GM18909 (cell line): ENCODE measurements around the gene MXD4.
A peak's percentile ranks its signal among the peaks of the same experiment; 100 is the strongest.

ENCODE experiments used
- ATAC-seq: cut with Tn5 transposase; IDR thresholded peaks from one replicate; pipeline ENCODE4 v1.9.1; 2021; ENCODE audit warnings: mild to moderate bottlenecking; ENCODE audit not compliant: unreplicated experiment, poor library complexity

MXD4 gene

GRCh38 chr4:2265113-2266110, 3.5 kb upstream of the MXD4 start:
- no peak for ATAC-seq

DNA sequence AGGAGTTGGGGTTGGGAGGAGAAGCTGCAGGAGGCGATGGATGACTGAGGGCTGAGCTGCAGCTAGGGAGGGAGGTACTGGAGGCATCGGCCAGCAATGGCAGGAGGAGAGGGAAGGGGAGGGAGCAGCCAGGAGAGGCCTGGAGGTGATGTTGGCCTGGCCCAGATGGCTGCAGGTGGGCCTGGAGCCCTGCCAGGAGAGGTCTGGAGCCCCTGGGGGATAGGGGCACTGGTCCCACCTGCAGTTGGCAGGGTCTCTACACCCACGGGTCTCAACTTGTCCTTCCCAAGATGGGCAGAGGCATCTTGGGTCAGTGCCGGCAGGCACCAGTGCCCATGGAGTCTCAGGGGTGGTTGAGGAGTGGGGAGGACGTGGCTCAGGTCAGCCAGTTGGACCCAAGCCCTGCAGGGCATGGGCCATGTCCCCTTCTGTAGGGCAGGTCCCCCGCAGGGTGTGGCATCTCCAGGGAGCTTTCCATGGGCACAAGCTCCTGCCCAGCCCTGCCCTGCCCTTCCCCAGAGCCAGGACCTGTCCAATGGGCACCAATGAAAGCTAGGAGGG, 2.7 kb upstream of the MXD4 start:
- no peak for ATAC-seq

- no peak for ATAC-seq
Observed at GRCh38 chr4:2263926-2264321, 2.0 kb upstream of the MXD4 start.

GRCh38 chr4:2262944-2263250, 988 bp upstream of the MXD4 start:
- ATAC-seq, result no peak

- peak; percentile 92 for ATAC-seq
Observed at GRCh38 chr4:2262145-2262943, 435 bp upstream of the MXD4 start.

GRCh38 chr4:2261110-2261852, 628 bp downstream of the MXD4 start:
- peak; percentile 23 for ATAC-seq

DNA sequence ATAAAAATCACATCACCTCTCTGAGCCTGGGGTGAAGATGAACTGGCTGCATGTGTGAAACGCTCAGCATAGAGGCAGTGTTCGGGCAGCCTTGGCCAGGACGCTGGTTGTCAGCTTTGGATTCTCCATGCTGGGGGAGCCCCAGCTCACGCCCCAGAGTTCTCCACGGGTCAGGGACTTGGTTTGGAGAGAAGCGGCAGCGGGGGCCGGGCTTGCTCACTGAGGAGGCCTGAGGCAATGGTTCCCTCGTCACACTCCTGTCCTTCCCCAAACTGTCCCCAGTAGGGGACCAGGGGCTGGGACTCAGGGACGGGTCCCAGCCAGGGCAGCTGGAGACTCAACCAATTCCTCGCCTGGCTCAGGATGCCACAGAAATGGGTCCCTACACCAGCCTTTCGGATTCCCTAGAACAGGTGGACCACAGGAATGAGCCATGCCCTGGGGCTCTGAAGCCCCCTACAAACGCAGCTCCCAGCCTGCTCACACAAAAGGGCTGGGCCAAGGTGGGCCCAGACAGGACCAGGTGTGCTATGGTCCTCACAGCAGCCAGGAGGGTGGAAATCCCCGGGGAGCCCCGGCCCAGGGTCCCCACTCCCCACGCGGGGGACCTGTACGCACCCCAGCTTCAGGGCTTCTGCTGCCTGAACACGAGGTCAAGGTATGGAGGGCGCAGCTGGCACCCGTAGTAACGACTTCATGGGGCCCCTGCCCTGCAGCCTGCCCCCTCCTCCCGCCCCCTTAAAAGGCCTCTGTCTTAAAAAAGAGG, 1.4 kb downstream of the MXD4 start:
- no peak for ATAC-seq

GRCh38 chr4:2259541-2260343, 2.2 kb downstream of the MXD4 start:
- no peak for ATAC-seq

DNA sequence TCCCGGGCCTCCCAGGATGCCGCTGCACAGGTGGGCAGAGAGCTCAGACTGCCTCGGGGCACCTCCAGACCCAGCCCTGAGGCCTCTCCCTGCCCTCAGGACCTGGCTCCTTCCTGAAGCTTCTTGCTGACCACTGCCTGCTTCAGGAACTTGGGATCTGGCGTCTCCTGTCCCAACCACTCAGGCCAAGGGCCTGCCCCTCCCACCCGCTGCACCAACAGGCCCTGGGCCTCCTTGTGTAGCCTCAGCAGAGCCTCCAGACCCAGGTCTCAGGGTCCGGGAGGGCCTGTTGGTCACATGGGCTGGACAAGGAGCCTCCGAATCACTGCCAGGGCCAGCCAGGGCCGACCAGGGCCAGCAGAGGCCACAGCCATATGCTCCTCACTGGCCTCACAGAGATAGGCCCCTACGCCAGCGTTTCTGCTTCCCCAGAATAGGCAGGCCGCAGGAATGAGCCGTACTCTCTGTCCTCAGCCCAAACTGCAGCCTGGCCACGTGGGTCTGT, 2.8 kb downstream of the MXD4 start:
- ATAC-seq, result no peak

- ATAC-seq, result no peak
Observed at GRCh38 chr4:2258091-2259035, 3.5 kb downstream of the MXD4 start.

GRCh38 chr4:2257361-2258081, 4.4 kb downstream of the MXD4 start:
- no peak for ATAC-seq

DNA sequence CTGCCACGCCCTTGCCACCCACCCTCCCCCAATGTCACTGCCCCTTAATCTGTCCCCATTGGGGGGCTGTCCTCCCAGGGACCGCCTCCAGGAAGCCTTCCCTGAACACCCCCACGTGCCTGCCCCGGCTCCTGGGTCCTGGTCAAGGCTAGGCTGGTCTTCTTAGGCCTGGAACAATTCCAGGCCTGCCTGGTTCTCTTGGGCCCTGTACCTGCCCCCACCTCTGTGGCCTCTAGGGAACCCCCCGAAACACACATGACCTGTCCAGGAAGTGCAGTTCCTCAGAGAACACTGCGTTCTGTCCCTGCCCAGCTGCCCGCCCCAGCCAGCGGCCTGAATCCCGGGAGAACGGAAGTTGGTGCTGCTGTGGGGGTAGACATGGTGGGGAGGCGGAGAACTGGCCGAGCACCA, 5.1 kb downstream of the MXD4 start:
- ATAC-seq, result no peak

DNA sequence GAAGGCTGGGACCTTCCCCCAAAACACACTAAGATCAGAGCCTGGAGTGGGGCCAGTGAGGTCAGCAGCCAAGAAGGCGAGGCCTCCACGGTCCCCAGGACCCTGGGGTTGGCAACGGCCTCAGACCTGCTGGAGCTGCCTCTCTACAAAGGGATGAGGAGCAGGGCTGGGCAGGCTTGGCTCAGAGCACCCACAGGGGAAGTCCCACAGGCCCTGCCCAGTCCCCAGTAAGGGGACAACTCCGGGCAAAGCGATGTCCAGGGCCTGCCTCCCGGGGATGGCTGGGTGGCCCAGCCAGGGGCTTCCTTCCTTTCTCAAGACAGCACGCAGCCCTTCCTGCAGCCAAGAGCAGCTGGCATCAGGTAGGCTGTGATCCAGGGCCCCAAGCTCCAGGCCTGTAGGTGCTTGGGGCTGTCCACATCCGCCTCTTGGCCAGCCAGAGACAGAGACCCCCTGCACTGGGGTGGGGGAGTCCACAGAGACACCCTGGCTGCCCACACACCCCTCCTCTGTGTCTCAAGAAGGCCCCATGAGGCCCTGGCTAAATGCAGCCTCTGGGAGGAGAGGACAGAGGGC, 5.7 kb downstream of the MXD4 start:
- ATAC-seq, result no peak

GRCh38 chr4:2255501-2256155, 6.3 kb downstream of the MXD4 start:
- no peak for ATAC-seq

GRCh38 chr4:2254665-2255500, 7.0 kb downstream of the MXD4 start:
- no peak for ATAC-seq
